HG02840 (cell line): ENCODE results near the gene COPRS.

Experiments
- ATAC-seq: cut with Tn5 transposase; IDR thresholded peaks from one replicate; pipeline ENCODE4 v1.9.1; 2021; ENCODE audit warnings: mild to moderate bottlenecking, moderate library complexity, moderate number of reproducible peaks; ENCODE audit not compliant: unreplicated experiment, low FRiP score

The COPRS gene, protein sequence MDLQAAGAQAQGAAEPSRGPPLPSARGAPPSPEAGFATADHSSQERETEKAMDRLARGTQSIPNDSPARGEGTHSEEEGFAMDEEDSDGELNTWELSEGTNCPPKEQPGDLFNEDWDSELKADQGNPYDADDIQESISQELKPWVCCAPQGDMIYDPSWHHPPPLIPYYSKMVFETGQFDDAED

DNA sequence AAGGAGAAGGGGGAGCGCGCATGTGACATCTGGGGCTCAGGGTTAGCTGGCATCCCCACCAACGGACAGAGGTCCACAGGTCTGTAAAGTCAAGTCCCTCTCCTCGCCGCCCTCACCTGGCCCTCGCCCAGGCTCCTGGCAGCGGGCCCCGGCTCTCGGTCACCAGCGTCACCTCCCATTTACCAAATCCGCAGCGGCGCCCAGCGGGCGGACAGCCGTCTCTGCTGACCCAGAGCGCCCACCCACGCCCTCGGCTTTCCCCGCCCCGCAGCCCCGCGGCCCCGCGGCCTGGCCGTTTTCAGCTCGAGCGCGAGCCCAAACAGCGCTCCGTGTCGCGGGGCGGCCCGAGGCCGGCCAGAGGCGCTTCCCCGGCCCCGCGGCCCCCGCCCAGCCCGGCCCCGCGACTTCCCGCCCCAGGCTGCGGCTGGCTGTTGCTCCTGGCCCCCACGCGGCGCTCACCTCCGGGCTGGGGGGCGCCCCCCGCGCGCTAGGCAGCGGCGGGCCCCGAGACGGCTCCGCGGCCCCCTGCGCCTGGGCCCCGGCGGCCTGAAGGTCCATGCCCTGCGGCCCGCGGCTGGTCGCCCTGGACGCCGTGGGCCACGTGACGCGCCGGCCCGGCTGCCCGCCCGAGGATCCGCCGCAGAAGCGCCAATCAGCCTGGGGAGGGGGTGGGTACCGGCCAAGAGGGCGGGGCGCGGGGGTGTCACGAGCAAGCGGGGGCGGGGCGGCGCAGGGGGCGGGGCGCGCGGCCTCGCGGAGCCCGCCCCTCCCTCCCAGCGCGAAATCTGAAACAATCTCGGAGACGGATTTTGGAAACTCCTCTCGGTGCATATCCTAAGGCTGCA lies at the start of gene COPRS:
Gene COPRS, minus strand, starts transcription at position 603 of the 845 bp plus-strand sequence. Its CDS starts 45 bp downstream, at position 558.
- peak; percentile 63 for ATAC-seq

DNA sequence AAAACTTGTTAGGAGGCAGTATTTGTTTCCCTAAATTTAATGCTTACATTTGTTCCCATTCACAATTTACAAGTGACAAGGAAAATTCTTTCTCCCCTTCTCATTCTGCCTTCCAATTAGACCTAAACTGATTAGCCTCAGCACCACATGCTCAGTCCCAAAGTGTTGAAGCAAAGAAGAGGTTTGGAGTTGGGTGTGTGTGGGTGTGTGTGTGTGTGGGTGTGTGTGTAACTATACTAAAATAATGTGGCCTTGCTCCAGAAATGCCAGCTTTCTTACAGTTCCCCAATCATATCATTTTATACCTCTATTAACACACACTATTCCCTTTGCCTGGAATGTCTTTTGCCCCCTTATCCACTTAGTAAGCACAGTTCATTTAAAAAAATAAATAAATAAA lies 49.3 kb upstream of the COPRS start:
- no peak for ATAC-seq

DNA sequence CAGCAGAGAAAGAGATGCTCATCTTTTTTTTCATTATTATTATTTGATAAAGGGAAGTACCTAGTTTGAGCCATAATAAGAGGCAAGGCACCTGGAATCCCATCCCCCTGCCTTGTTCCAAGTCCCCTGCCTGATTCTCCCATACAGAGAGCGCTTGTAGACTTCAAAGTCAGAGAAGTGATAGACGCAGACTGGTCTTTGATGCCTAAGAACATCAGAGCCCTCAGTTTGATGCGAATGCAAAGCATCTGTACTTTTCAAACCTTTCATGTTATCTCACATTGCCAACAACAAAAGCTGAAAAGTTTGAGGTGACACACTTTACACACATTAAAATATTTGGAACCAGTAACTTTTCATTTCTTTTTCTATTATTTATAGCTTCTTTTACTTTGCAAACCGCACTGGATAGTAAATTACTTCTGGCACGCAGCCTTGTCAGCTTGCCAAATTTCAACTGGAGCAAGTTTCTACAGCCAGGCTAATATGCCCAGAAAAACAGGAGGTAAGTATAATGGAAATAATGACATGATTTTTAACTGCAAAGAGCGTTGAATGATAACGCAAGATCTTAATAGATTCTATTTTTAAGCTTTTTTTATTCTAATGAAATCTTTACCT lies 48.4 kb upstream of the COPRS start:
- no peak for ATAC-seq

DNA sequence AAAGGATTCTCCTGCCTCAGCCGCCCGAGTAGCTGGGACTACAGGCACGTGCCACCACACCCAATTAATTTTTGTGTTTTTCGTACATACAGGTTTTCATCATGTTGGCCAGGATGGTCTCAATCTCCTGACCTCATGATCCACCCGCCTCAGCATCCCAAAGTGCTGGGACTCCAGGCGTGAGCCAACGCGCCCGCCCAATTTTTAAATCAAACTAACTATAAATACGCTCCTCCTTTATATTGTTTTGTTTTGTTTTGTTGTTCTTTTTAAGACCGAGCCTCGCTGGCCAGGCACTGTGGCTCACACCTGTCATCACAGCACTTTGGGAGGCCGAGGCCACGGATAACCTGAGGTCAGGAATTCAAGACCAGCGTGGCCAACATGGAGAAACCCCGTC lies 44.4 kb upstream of the COPRS start:
- no peak for ATAC-seq

DNA sequence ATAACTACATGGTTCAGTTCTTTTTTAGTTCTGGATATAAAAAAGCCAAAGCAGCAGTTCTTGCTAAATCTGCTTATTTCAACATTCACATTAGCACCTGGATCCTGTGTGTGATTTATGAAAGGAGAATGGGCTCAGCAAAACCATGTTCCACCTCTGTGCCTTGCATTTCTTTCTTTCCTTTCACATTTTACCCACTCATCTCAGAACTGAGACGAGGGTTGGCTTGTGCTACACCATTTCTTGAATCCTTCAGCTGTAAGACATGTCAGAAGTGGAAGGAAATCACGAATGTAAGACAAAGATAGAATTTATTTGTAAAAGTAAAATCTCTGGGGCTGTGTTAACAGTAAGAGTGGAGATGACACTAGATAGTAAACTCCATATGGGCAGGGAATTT lies 43.6 kb upstream of the COPRS start:
- ATAC-seq, result no peak

DNA sequence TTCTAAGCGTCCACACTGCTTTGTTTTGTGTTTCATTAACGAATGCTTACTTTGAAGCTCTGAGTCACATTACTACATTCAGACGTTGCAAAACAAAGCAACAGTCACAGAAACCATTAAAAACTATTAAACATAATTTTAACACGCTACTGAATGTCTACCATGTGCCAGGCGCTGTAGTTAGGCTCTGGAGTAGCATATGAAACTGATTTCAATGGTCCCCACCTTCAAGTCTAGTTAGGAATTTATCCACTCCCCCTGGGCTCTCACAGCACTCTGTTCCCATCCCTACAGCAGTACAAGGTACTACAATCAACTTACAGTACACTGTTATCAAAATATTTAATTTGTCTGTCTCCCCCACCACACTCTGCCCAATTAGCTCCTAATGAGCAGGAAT lies 41.8 kb upstream of the COPRS start:
- ATAC-seq, result no peak

DNA sequence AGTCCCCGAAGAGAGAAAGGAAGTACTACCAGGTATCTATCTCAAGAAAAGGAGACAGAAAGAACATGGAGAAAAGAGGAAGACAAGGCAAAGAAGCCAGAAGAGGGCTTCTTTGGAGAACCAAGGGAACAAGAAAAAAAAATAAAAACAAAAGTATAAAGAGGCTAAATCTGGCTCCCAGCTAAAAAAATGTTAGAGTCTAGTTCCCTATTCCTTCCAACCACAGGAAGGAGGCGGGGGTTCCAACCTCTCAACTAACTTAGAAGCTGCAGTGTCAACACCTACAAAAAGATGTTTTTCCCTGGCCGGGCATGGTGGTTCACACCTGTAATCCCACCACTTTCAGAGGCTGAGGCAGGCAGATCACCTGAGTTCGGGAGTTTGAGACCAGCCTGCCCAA lies 29.1 kb upstream of the COPRS start:
- no peak for ATAC-seq

DNA sequence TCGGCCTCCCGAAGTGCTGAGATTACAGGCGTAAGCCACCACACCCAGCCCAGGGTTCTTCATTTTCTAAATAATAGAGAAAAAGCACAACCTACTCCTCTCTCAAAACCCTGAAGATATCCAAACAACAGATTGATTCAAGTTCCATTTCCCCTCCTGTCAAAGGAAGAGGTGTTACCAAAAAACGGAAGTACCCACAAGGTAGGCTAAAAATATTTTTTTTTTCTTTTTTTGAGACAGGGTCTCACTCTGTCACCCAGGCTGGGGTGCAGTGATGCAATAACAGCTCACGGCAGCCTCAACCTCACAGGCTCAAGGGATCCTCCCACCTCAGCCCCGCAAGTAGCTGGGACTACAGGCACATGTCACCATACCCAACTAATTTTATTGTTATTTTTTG lies 23.5 kb upstream of the COPRS start:
- ATAC-seq, result no peak

DNA sequence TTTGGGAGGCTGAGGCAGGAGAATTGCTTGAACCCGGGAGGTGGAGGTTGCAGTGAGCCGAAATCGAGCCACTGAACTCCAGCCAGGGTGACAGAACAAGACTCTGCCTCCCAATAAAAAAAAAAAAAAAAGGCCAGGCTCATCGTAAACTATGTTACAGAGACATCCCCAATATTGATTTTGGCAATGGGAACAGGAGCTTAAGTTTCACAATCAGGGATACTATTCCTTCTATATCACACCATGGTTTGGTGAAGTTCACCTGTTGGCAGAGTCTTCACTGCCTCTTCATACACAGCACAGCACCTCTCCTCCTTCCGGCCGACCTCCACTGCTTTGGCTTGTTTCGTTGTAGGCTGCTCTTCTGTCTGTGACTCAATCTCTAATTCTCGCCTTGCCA lies 21.3 kb upstream of the COPRS start:
- ATAC-seq, result no peak

DNA sequence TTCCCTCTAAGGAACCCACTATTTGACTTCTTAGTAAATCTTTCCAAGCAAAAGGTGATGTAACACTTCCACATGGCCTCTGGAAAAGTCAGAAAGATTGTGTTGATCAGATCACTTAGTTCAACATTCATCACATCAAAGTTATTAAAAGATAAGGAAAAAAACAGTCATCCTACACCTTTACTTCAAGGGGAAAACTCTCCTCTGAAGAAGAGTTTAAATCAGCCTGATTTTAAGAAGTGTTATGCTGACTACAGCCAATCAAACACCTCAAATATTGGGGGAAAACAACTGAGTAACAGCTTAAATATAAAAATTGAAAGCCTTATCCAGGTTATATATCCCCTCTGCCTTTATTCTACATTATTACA lies 19.6 kb upstream of the COPRS start:
- no peak for ATAC-seq

DNA sequence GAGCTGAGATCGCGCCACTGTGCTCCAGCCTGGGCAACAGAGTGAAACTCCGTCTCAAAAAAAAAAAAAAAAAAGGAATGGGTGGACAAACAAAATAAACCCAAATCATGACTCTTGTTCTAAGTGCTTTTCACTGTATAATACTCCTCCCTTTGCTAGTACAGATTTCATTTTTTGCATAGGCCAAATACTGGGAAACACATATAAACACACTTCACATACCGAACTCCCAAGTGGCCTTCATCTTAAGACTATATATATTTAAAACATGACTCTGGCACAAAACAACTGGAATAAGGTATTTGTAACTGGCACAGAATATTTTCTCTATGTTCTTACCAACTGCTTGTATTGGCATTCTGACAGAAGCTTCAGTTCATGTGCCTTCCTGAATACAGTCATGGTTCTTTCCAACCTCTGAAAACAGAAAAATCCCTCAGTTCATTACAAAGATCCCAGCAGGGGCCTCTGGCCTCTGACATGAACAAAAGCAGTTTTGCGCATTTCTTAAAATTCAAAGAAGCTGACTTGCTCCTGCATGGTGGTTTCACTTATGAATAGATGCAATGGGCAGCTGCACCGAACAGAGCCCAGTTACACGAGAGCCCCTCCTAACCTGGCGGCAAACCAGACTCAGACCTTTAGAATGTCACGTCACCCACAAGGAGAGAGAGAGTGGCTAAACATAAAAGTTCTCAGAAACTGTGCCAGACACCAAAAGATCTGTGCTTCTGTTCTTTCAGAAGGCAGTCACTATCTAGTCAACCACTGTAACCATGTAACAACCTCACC lies 19.1 kb upstream of the COPRS start:
- no peak for ATAC-seq

DNA sequence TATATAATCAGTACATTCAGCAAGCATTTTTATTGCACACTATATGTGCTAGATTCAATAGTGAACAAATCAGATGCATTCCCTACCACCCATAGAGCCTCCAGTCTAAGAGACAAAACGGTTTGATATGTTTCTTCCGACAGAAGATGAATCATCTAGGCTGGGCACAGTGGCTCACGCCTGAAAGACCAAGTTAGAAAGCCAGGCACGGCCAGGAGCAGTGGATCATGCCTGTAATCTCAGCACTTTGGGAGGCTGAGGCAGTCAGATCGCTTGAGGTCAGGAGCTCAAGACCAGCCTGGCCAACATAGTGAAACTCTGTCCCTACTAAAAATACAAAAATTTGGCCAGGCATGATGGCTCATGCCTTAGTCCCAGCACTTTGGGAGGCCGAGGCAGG lies 18.3 kb upstream of the COPRS start:
- ATAC-seq, result no peak

DNA sequence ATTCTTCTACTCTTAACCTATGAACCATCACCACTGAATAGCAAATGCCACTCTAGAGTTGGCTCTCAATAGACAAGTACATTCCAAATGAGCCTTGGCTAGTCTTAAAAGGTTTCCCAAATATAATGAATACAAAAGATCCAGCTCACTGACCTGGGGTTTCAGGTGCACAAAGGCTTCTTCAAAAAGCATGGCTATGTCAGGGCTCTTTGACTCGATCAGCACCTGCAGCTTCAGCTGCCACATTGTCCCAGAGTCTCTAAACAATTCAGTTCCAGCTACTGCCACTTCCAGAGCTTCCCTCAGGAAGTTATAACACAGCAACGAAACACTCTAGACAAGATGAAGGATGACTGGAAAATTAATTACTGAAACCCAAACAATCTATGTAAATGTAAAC lies 16.0 kb upstream of the COPRS start:
- ATAC-seq, result no peak

DNA sequence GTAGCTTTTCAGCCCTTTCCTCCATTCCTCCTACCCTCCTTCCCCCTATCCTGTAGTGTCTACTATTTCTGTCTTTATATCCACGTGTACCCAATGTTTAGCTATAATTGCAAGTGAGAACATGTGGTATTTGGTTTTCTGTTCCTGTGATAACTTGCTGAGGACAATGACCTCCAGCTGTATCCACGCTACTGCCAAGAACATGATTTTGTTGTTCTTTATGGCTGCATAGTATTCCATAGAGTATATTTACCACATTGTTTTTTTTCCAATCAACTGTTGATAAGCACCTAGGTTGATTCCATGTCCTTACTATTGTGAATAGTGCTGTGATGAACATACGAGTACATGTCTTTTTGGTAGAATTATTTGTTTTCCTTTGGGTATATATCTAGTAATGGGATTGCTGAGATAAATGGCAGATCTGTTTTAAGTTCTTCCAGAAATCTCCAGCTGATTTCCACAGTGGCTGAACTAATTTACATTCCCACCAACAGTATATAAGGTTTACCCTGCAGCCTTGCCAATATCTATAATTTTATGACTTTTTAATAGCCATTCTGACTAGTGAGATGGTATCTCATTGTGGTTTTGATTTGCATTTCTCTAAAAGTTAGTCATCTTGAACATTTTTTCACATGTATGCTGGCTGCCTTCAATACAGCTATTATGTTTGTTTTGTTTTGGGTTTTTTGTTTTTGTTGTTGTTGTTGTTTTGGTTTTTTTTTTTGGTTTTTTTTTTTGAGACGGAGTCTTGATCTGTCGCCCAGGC lies 10.9 kb upstream of the COPRS start:
- ATAC-seq, result no peak

DNA sequence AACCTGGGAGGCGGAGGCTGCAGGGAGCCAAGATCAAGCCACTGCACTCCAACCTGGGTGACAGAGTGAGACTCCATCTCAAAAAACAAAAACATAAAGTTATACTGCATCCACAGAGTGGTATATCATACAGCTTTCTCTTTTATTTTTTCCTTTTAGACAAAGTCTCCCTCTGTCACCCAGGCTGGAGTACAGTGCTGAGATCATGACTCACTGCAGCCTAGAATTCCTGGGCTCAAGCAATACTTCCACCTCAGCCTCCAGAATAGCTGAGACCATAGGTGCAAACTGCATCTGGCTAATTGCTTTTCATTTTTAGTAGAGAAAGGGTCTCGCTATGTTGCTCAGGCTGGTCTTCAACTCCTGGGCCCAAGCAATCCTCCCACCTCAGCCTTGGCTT lies 10.0 kb upstream of the COPRS start:
- ATAC-seq, result no peak

DNA sequence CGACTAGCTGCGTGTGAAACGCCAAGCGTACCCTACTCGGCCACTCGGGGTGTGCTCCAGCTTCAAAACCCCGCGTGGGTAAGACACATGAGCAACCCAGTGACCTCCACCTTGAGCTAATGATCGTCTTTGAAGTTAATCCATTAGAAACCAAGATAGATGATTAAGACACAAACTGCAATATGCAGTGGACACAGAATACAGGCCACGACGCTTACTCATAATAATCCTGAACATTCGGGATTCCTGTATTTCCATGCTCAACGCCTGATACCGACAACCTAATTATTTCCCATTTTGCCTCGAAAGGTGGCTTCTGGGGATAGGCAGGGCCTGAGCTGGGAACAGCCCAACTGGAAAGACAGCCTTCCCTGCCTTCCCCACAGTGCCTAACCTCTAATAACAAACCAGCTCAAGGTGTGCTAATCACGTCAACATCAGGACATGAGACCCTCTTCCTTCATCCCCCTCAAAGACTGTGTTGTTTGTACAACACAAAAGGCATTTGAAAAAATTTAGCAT lies 504 bp upstream of the COPRS start:
- ATAC-seq, result no peak

DNA sequence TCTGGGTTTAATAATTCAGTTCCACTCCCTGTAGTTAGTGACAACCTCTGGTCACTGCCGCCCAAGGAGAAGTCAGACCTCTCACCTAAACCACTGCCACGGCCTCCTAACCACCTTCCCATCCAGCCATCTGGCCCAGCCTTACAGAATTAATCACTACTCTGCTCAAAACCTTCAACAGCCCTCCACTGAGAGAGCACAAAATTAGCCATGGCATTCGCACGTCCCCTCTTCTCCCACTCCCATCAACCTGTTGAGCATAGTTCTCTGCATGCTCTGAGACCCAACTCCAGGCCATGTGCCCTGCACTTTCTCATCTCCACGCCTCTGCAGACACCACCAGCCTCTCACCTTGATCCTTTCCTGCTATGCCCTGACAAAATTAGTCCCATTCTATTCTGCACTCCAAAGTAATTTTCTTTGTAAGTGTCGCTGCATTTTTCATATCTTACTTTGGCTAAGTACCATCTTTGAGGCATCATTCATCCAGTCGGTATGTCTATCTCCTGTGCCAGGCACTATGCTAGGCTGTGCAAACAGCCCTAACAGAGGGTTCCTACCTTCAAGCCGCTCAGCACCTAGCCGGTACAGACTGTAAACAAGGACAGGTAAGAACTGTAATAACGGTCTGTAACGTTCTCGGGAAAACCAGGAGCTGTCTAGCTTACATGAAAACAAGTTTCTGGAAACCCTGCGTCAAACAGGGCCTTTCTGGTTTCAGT lies 963 bp downstream of the COPRS start:
- no peak for ATAC-seq

DNA sequence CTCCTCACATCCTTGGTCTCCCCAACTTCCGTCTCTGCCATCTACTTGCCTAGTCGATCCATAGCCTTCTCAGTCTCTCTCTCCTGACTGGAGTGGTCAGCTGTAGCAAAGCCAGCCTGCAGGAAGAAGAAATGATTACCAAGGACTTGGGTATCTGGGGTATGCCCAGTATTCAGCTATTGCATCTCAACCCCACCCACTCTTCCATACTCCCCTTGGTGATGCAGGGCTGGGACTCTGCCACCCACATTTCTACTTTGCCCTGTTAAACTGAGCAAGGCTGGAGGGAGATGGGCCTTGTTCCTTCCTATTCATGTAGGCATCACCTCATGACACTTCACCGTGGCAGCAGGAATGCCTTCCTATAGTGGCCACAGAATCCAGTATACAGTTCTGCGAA lies 2.3 kb downstream of the COPRS start:
- no peak for ATAC-seq

DNA sequence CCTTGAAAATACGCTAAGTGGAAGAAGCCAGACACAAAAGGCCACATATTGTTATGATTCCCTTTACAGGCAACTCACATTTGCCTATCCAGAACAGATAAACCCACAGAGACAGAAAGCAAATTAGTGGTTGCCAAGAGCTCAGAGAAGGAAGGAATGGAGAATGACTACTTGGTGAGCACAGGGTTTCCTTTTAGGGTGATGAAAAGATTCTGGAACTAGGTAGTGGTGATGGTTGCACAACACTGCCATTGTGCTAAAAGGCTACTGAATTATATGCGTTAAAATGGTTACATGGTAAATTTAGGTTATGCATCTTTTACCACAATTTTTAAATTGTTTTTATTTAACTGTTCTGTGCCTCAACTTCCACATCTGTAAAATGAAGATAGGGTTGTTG lies 4.4 kb downstream of the COPRS start:
- ATAC-seq, result no peak
